Astrocyte (in vitro differentiated cells and primary cell): ENCODE data around the gene SLC7A9. TPM values are rescaled to one million over a fixed set of nuclear protein-coding genes. Genes with fewer than 3 reads are reported as not detected.

Source experiments
- DNase-seq: peaks from one replicate; pipeline ENCODE4 v3.0.0-alpha.2; 2010; ENCODE audit warnings: low read depth
- FAIRE-seq: peaks from 2 replicates; lab custom pipeline; 2011; peaks lifted over from hg19 to GRCh38; lab: Jason Lieb, UNC
- H2AFZ ChIP-seq: 2 replicates; pipeline ENCODE4 v1.6.0; 2012; ENCODE audit warnings: low read depth, low read length, inconsistent platforms
- H3K27ac ChIP-seq: 2 replicates; pipeline ENCODE4 v1.5.1; 2011; ENCODE audit warnings: low read depth, low read length, inconsistent platforms
- H3K27me3 ChIP-seq: 2 replicates; pipeline ENCODE4 v1.6.0; 2011; ENCODE audit warnings: low read length, inconsistent platforms; ENCODE audit not compliant: insufficient read depth
- H3K36me3 ChIP-seq: 2 replicates; pipeline ENCODE4 v1.5.1; 2011; ENCODE audit warnings: low read length, inconsistent platforms; ENCODE audit not compliant: insufficient read depth
- H3K4me1 ChIP-seq: 2 replicates; pipeline ENCODE4 v1.5.1; 2011; ENCODE audit warnings: low read length, inconsistent platforms; ENCODE audit not compliant: insufficient read depth
- H3K4me2 ChIP-seq: 2 replicates; pipeline ENCODE4 v1.6.0; 2012; ENCODE audit warnings: low read length, inconsistent platforms
- H3K4me3 ChIP-seq: 2 replicates; pipeline ENCODE4 v1.5.1; 2011; ENCODE audit warnings: low read depth, mild to moderate bottlenecking, low read length, inconsistent platforms; ENCODE audit not compliant: insufficient read depth
- H3K79me2 ChIP-seq: 2 replicates; pipeline ENCODE4 v1.6.0; 2012; ENCODE audit warnings: mild to moderate bottlenecking, low read length, inconsistent platforms; ENCODE audit not compliant: insufficient read depth
- H3K9ac ChIP-seq: 2 replicates; pipeline ENCODE4 v1.6.0; 2012; ENCODE audit warnings: mild to moderate bottlenecking, low read length, inconsistent platforms
- H3K9me3 ChIP-seq: 2 replicates; pipeline ENCODE4 v1.5.1; 2012; ENCODE audit warnings: low read depth, mild to moderate bottlenecking, low read length, inconsistent platforms; ENCODE audit not compliant: insufficient read depth
- H4K20me1 ChIP-seq: 2 replicates; pipeline ENCODE4 v1.6.0; 2012; ENCODE audit warnings: low read length, inconsistent platforms; ENCODE audit not compliant: insufficient read depth
- H3K27ac Mint-ChIP-seq: one replicate; pipeline ENCODE4 v1.8.0; 2021; ENCODE audit warnings: mild to moderate bottlenecking, mixed read lengths; ENCODE audit not compliant: unreplicated experiment
- H3K27me3 Mint-ChIP-seq: one replicate; pipeline ENCODE4 v1.8.0; 2021; ENCODE audit warnings: low read depth, mixed read lengths; ENCODE audit not compliant: unreplicated experiment
- H3K36me3 Mint-ChIP-seq: one replicate; pipeline ENCODE4 v1.8.0; 2021; ENCODE audit warnings: low read depth, mixed read lengths; ENCODE audit not compliant: unreplicated experiment
- H3K4me1 Mint-ChIP-seq: one replicate; pipeline ENCODE4 v1.8.0; 2021; ENCODE audit warnings: low read depth, mixed read lengths; ENCODE audit not compliant: unreplicated experiment
- H3K4me3 Mint-ChIP-seq: one replicate; pipeline ENCODE4 v1.8.0; 2021; ENCODE audit warnings: mild to moderate bottlenecking, moderate library complexity, mixed read lengths; ENCODE audit not compliant: unreplicated experiment
- H3K9me3 Mint-ChIP-seq: one replicate; pipeline ENCODE4 v1.8.0; 2021; ENCODE audit warnings: mild to moderate bottlenecking, mixed read lengths; ENCODE audit not compliant: unreplicated experiment
- EZH2 ChIP-seq: IDR thresholded peaks from 2 replicates; pipeline ENCODE4 v1.6.1; 2012; ENCODE audit warnings: mild to moderate bottlenecking, low read length, inconsistent platforms; ENCODE audit not compliant: insufficient read depth
- total RNA-seq: library from RNA; stranded (reverse); gene quantifications from 2 replicates; pipeline ENCODE4 v1.2.1, GENCODE V29; 2021
- TF ChIP-seq, protein P1 (sequence below): IDR thresholded peaks from 2 replicates; pipeline ENCODE4 v1.5.1; 2011; ENCODE audit warnings: low read depth, mild to moderate bottlenecking, inconsistent platforms, low read length, moderate library complexity; ENCODE audit not compliant: insufficient read depth

The SLC7A9 gene
- total RNA-seq, 1 donor from 2014 or later: 0.45 TPM

DNA sequence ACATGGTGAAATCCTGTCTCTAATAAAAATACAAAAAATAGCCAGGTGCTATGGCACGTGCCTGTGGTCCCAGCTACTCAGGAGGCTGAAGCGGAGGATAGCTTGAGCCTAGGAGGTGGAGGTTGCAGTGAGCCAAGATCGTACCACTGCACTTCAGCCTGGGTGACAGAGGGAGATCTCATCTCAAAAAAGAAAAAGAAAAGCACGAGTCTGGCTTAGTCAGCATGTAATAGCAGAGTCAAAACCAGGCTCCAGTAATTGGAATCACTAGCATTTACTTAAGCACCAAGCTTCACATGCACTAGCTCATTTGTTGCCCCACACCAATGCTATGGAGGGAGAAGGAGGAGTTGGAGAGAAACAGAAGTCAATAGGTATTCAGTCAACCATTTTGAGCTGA is 41.9 kb upstream of the SLC7A9 start:
- no peak overlapping the region for H3K4me2 ChIP-seq
- no peak overlapping the region for H3K9ac ChIP-seq
- FAIRE-seq: no peak
- H3K4me3 ChIP-seq: no peak overlapping the region
- no peak for TF ChIP-seq EZH2
- TF ChIP-seq, protein P1, sequence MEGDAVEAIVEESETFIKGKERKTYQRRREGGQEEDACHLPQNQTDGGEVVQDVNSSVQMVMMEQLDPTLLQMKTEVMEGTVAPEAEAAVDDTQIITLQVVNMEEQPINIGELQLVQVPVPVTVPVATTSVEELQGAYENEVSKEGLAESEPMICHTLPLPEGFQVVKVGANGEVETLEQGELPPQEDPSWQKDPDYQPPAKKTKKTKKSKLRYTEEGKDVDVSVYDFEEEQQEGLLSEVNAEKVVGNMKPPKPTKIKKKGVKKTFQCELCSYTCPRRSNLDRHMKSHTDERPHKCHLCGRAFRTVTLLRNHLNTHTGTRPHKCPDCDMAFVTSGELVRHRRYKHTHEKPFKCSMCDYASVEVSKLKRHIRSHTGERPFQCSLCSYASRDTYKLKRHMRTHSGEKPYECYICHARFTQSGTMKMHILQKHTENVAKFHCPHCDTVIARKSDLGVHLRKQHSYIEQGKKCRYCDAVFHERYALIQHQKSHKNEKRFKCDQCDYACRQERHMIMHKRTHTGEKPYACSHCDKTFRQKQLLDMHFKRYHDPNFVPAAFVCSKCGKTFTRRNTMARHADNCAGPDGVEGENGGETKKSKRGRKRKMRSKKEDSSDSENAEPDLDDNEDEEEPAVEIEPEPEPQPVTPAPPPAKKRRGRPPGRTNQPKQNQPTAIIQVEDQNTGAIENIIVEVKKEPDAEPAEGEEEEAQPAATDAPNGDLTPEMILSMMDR: no peak
- H3K9me3 ChIP-seq: no peaks in the 10 kb centered on the region
- no peaks in the 10 kb centered on the region for H3K36me3 ChIP-seq
- Mint-ChIP-seq H3K4me1 (no peaks in the 10 kb centered on the region), H3K4me3 (no peak overlapping the region), H3K27ac (no peak overlapping the region), H3K36me3 (peaks cover 9% of the 10 kb centered on the region), H3K27me3 (no peaks in the 10 kb centered on the region), H3K9me3 (no peaks in the 10 kb centered on the region)
- no peaks in the 10 kb centered on the region for H4K20me1 ChIP-seq
- H3K79me2 ChIP-seq: no peaks in the 10 kb centered on the region
- DNase-seq: no peak
- no peaks in the 10 kb centered on the region for H3K27me3 ChIP-seq
- H2AFZ ChIP-seq: no peak overlapping the region
- H3K4me1 ChIP-seq: no peaks in the 10 kb centered on the region
- no peak overlapping the region for H3K27ac ChIP-seq

DNA sequence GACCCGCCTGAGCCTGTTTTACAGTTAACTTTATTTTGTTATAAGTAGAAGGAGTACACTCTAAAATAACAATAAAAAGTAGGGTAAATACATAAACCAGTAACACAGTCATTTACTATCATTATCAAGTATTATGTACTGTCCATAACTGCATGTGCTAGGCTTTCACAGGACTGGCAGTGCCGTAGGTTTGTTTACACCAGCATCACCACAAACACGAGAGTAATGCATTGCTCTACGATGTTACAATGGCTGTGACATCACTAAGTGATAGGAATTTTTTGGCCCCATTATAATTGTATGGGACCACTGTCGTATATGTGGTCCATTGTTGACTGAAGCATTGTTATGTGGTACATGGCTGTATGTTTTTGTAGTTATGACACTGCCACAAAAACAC is 41.3 kb upstream of the SLC7A9 start:
- FAIRE-seq (no peak), DNase-seq (no peak)
- Histone ChIP-seq H3K27ac (no peak overlapping the region), H3K9me3 (no peaks in the 10 kb centered on the region), H3K4me1 (no peaks in the 10 kb centered on the region), H3K36me3 (no peaks in the 10 kb centered on the region), H2AFZ (no peak overlapping the region), H4K20me1 (no peaks in the 10 kb centered on the region), H3K4me3 (no peak overlapping the region), H3K9ac (no peak overlapping the region), H3K4me2 (no peak overlapping the region), H3K27me3 (no peaks in the 10 kb centered on the region), H3K79me2 (no peaks in the 10 kb centered on the region)
- peaks cover 9% of the 10 kb centered on the region for H3K36me3 Mint-ChIP-seq
- H3K4me1 Mint-ChIP-seq: no peaks in the 10 kb centered on the region
- no peak overlapping the region for H3K4me3 Mint-ChIP-seq
- no peak overlapping the region for H3K27ac Mint-ChIP-seq
- no peaks in the 10 kb centered on the region for H3K9me3 Mint-ChIP-seq
- H3K27me3 Mint-ChIP-seq: no peaks in the 10 kb centered on the region
- no peak for TF ChIP-seq EZH2
- TF ChIP-seq, protein P1: no peak

DNA sequence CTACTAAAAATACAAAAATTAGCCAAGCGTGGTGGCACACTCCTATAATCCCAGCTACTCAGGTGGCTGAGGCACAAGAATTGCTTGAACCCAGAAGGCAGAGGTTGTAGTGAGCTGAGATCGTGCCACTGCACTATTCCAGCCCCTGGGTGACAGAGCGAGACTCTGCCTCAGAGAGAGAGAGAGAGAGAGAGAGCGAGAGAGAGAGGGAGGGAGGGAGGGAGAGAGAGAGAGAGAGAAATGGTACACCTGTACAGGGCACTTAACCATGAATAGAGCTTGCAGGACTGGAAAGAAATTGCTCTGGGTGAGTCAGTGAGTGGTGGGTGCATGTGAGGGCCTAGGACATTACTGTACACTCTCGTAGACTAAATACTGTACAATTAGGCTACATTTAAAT is 40.5 kb upstream of the SLC7A9 start:
- no peaks in the 10 kb centered on the region for H3K27me3 ChIP-seq
- Mint-ChIP-seq H3K36me3 (peaks cover 7% of the 10 kb centered on the region), H3K27me3 (no peaks in the 10 kb centered on the region), H3K9me3 (no peaks in the 10 kb centered on the region), H3K27ac (no peak overlapping the region), H3K4me1 (no peaks in the 10 kb centered on the region), H3K4me3 (no peak overlapping the region)
- no peak overlapping the region for H3K9ac ChIP-seq
- H3K27ac ChIP-seq: no peak overlapping the region
- FAIRE-seq (no peak), DNase-seq (no peak)
- no peaks in the 10 kb centered on the region for H3K4me1 ChIP-seq
- no peak for TF ChIP-seq EZH2
- TF ChIP-seq, protein P1: no peak
- H3K79me2 ChIP-seq: no peaks in the 10 kb centered on the region
- no peaks in the 10 kb centered on the region for H3K36me3 ChIP-seq
- no peak overlapping the region for H3K4me3 ChIP-seq
- H2AFZ ChIP-seq: no peak overlapping the region
- H3K4me2 ChIP-seq: no peak overlapping the region
- peaks cover 3% of the 10 kb centered on the region for H3K9me3 ChIP-seq
- H4K20me1 ChIP-seq: no peaks in the 10 kb centered on the region
